ENCODE results near the gene SLC7A6OS. TPM values are rescaled to one million over a fixed set of nuclear protein-coding genes. Genes with fewer than 3 reads are reported as not detected.

The SLC7A6OS gene
- total RNA-seq, 1 experiment from 2014 or later: 12.5 TPM

GRCh38 chr16:68345351-68345810 lies 34.6 kb upstream of the SLC7A6OS start:
- no peak for DNase-seq (ENCODE audit: low read depth)

- no peak for DNase-seq (ENCODE audit: low read depth)
Measured at GRCh38 chr16:68344252-68344651, 33.5 kb upstream of the SLC7A6OS start.

- no peak for DNase-seq (ENCODE audit: low read depth)
Measured at GRCh38 chr16:68343137-68343536, 32.4 kb upstream of the SLC7A6OS start.

- no peak for DNase-seq (ENCODE audit: low read depth)
Measured at GRCh38 chr16:68342620-68343019, 31.9 kb upstream of the SLC7A6OS start.

GRCh38 chr16:68339214-68339613 lies 28.5 kb upstream of the SLC7A6OS start:
- no peak for DNase-seq (ENCODE audit: low read depth)

- DNase-seq (ENCODE audit: low read depth): no peak
Measured at GRCh38 chr16:68338326-68339119, 27.8 kb upstream of the SLC7A6OS start.

GRCh38 chr16:68335175-68335574 lies 24.4 kb upstream of the SLC7A6OS start:
- no peak for DNase-seq (ENCODE audit: low read depth)

GRCh38 chr16:68332411-68333121 lies 21.8 kb upstream of the SLC7A6OS start:
- DNase-seq (ENCODE audit: low read depth): no peak

- DNase-seq (ENCODE audit: low read depth): no peak
Measured at GRCh38 chr16:68331879-68332410, 21.2 kb upstream of the SLC7A6OS start.

- no peak for DNase-seq (ENCODE audit: low read depth)
Measured at GRCh38 chr16:68328860-68329390, 18.2 kb upstream of the SLC7A6OS start.

GRCh38 chr16:68328151-68328859 lies 17.6 kb upstream of the SLC7A6OS start:
- peak; percentile 72 for DNase-seq (ENCODE audit: low read depth)

- peak; percentile 34 for DNase-seq (ENCODE audit: low read depth)
Measured at GRCh38 chr16:68324780-68325357, 14.1 kb upstream of the SLC7A6OS start.

- DNase-seq (ENCODE audit: low read depth): no peak
Measured at GRCh38 chr16:68324336-68324735, 13.6 kb upstream of the SLC7A6OS start.

- no peak for DNase-seq (ENCODE audit: low read depth)
Measured at GRCh38 chr16:68319185-68319908, 8.6 kb upstream of the SLC7A6OS start.

GRCh38 chr16:68313116-68313515 lies 2.4 kb upstream of the SLC7A6OS start:
- no peak for DNase-seq (ENCODE audit: low read depth)

- DNase-seq (ENCODE audit: low read depth): no peak
Measured at GRCh38 chr16:68310437-68310773, 341 bp downstream of the SLC7A6OS start.

- no peak for DNase-seq (ENCODE audit: low read depth)
Measured at GRCh38 chr16:68309799-68310198, 947 bp downstream of the SLC7A6OS start.

- DNase-seq (ENCODE audit: low read depth): no peak
Measured at GRCh38 chr16:68306633-68307032, 4.1 kb downstream of the SLC7A6OS start.

GRCh38 chr16:68300734-68301459 lies 9.8 kb downstream of the SLC7A6OS start:
- DNase-seq (ENCODE audit: low read depth): no peak

All from HT1080 (cell line).